GM21423 (cell line): ENCODE data around the gene FAM168A.
"Not testable (repeated sequence)": the region's sequence is repeated elsewhere in the genome, so short reads cannot be mapped to it uniquely, and the experiment has no call there.

Experiments used
- ATAC-seq: cut with Tn5 transposase; IDR thresholded peaks from one replicate; pipeline ENCODE4 v1.9.1; 2021; ENCODE audit warnings: mild to moderate bottlenecking, moderate library complexity; ENCODE audit not compliant: unreplicated experiment

The FAM168A gene

GRCh38 chr11:73475549-73476095, 122.3 kb downstream of the FAM168A start:
- ATAC-seq: no peak

- no peak for ATAC-seq
Measured at GRCh38 chr11:73473252-73473651, 124.7 kb downstream of the FAM168A start.

- ATAC-seq: not testable (repeated sequence)
Measured at GRCh38 chr11:73470036-73470612, 127.8 kb downstream of the FAM168A start.

- ATAC-seq: no peak
Measured at GRCh38 chr11:73469401-73469800, 128.5 kb downstream of the FAM168A start.

GRCh38 chr11:73468590-73469161, 129.2 kb downstream of the FAM168A start:
- no peak for ATAC-seq

- no peak for ATAC-seq
Measured at GRCh38 chr11:73467505-73467904, 130.4 kb downstream of the FAM168A start.

- ATAC-seq: no peak
Measured at GRCh38 chr11:73466643-73467042, 131.3 kb downstream of the FAM168A start.

- no peak for ATAC-seq
Measured at GRCh38 chr11:73465871-73466270, 132.0 kb downstream of the FAM168A start.

- ATAC-seq: no peak
Measured at GRCh38 chr11:73465023-73465675, 132.8 kb downstream of the FAM168A start.

GRCh38 chr11:73464347-73464746, 133.6 kb downstream of the FAM168A start:
- ATAC-seq: no peak

GRCh38 chr11:73463359-73463758, 134.6 kb downstream of the FAM168A start:
- ATAC-seq: no peak

- ATAC-seq: no peak
Measured at GRCh38 chr11:73461964-73462363, 135.9 kb downstream of the FAM168A start.

GRCh38 chr11:73461335-73461840, 136.5 kb downstream of the FAM168A start:
- no peak for ATAC-seq

- no peak for ATAC-seq
Measured at GRCh38 chr11:73458201-73458600, 139.7 kb downstream of the FAM168A start.

- ATAC-seq: no peak
Measured at GRCh38 chr11:73454987-73455386, 142.9 kb downstream of the FAM168A start.

- no peak for ATAC-seq
Measured at GRCh38 chr11:73453562-73453961, 144.3 kb downstream of the FAM168A start.

GRCh38 chr11:73452726-73453125, 145.2 kb downstream of the FAM168A start:
- no peak for ATAC-seq

GRCh38 chr11:73451896-73452295, 146.0 kb downstream of the FAM168A start:
- no peak for ATAC-seq

GRCh38 chr11:73446766-73447165, 151.1 kb downstream of the FAM168A start:
- no peak for ATAC-seq

GRCh38 chr11:73445980-73446379, 151.9 kb downstream of the FAM168A start:
- no peak for ATAC-seq

- no peak for ATAC-seq
Measured at GRCh38 chr11:73439002-73439843, 158.7 kb downstream of the FAM168A start.
